Ovary (tissue), 3 donors: ENCODE measurements around the gene MZF1.

Experiments
- CTCF ChIP-seq, 3 donors: fragments of 450-650 bp in 2 of 3; fragments of 200-600 bp in 1 of 3; IDR thresholded peaks; one replicate each; pipeline versions ENCODE4 v1.5.1 to v1.8.0; 2016 to 2022; ENCODE audit warnings: antibody characterized with exemption in 3 of 3, mild to moderate bottlenecking in 1 of 3
- EP300 ChIP-seq: sonication (generic); formaldehyde crosslinking; IDR thresholded peaks from one replicate; pipeline ENCODE4 v1.6.1; 2017; ENCODE audit warnings: antibody characterized with exemption
- donor health status: DM: no; HTN: no; CAD: no.

- TF ChIP-seq CTCF (IDR thresholded peaks at IDR 0.05) (no peak), EP300 (no peak)
Measured at GRCh38 chr19:58555369-58555885, 17.7 kb downstream of the MZF1 start.
